Measurements from ENCODE around the gene ANKS6.

The ANKS6 gene

GRCh38 chr9:98837516-98837915, 41.2 kb upstream of the ANKS6 start:
- no peak for TF ChIP-seq CTCF (IDR thresholded peaks at IDR 0.05; ENCODE audit: extremely low read depth, insufficient read depth, missing control alignments)
- in situ Hi-C loops (cut with MboI; ENCODE audit: low pct_unique_long_range_greater_than_20kb, low sequenced_read_pairs, unreplicated experiment): no loop called here
- DNase-seq (ENCODE audit: low spot score): no peak

- in situ Hi-C loops (cut with MboI; ENCODE audit: low pct_unique_long_range_greater_than_20kb, low sequenced_read_pairs, unreplicated experiment): no loop called here
- DNase-seq (ENCODE audit: low spot score): no peak
- no peak for TF ChIP-seq CTCF (IDR thresholded peaks at IDR 0.05; ENCODE audit: extremely low read depth, insufficient read depth, missing control alignments)
Measured at GRCh38 chr9:98836206-98836605, 39.9 kb upstream of the ANKS6 start.

GRCh38 chr9:98834386-98834785, 38.0 kb upstream of the ANKS6 start:
- TF ChIP-seq CTCF (IDR thresholded peaks at IDR 0.05; ENCODE audit: extremely low read depth, insufficient read depth, missing control alignments): no peak
- in situ Hi-C loops (cut with MboI; ENCODE audit: low pct_unique_long_range_greater_than_20kb, low sequenced_read_pairs, unreplicated experiment): no loop called here
- DNase-seq (ENCODE audit: low spot score): no peak

- in situ Hi-C loops (cut with MboI; ENCODE audit: low pct_unique_long_range_greater_than_20kb, low sequenced_read_pairs, unreplicated experiment): no loop called here
- no peak for TF ChIP-seq CTCF (IDR thresholded peaks at IDR 0.05; ENCODE audit: extremely low read depth, insufficient read depth, missing control alignments)
- DNase-seq (ENCODE audit: low spot score): no peak
Measured at GRCh38 chr9:98833090-98833956, 37.0 kb upstream of the ANKS6 start.

GRCh38 chr9:98832768-98833089, 36.4 kb upstream of the ANKS6 start:
- TF ChIP-seq CTCF (IDR thresholded peaks at IDR 0.05; ENCODE audit: extremely low read depth, insufficient read depth, missing control alignments): no peak
- in situ Hi-C loops (cut with MboI; ENCODE audit: low pct_unique_long_range_greater_than_20kb, low sequenced_read_pairs, unreplicated experiment): no loop called here
- DNase-seq (ENCODE audit: low spot score): no peak

GRCh38 chr9:98831696-98832095, 35.3 kb upstream of the ANKS6 start:
- in situ Hi-C loops (cut with MboI; ENCODE audit: low pct_unique_long_range_greater_than_20kb, low sequenced_read_pairs, unreplicated experiment): no loop called here
- no peak for TF ChIP-seq CTCF (IDR thresholded peaks at IDR 0.05; ENCODE audit: extremely low read depth, insufficient read depth, missing control alignments)
- no peak for DNase-seq (ENCODE audit: low spot score)

Data from GM13977 (cell line).